Measurements from ENCODE around the gene IDUA.

IDUA gene

DNA sequence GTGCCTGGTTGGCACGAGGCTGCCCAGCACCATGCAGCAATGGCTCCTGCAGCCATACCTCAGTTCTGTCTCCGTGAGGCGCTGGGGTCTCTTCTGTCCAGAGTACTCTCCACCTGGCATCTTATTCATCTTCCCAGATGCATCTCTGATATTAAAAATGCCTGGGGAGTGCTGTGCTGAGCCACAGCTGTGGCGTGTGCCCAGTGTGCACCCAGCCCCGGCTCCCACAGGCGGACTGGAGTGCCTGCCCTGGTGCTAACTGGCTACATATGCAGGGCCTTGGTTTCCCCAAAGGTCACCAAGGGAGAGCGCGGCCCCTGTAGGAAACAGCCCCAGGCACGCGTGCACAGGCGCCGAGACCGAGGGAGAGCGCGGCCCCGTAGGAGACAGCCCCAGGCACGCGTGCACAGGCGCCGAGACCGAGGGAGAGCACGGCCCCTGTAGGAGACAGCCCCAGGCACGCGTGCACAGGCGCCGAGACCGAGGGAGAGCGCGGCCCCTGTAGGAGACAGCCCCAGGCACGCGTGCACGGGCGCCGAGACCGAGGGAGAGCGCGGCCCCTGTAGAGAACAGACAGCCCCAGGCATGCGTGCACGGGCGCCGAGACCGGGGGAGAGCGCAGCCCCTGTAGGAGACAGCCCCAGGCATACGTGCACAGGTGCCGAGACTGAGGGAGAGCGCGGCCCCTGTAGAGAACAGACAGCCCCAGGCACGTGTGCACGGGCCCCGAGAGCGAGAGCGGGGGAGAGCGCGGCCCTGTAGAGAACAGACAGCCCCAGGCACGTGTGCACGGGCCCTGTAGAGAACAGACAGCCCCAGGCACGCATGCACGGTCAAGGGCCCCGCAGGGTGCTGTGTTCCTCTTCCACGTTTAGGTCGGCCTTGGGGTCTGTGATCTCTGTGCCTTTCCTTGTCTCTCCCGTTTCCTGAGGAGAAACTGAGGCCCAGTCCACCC lies 40.0 kb upstream of the IDUA start:
- Histone ChIP-seq H3K4me3 (ENCODE audit: low read length) (no peak overlapping the region), H4K20me1 (ENCODE audit: insufficient read depth, low read length) (no peaks in the 10 kb centered on the region)

DNA sequence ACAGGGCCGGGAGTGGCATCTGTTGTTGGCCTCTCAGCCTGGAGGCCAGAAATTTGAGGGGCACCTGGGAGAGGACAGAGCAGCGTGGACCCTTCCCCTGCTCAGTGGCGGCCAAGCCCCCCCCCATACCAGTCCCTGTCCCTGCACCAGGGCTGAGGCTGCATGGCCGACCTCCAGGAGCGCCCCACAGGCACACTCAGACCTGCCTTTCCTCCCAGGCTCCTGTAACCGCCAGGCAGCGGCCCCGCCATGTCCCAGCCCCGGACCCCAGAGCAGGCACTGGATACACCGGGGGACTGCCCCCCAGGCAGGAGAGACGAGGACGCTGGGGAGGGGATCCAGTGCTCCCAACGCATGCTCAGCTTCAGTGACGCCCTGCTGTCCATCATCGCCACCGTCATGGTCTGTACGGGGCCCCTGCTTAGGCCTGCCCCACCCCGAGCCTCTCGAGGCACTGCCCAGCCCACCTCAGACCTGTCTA lies 39.3 kb upstream of the IDUA start:
- Histone ChIP-seq H3K9ac (ENCODE audit: low read length) (no peak overlapping the region), H3K4me3 (ENCODE audit: low read length) (no peak overlapping the region), H3K36me3 (replicated peaks; ENCODE audit: insufficient read depth, low read length) (no peaks in the 10 kb centered on the region), H3K4me1 (ENCODE audit: low read length) (no peaks in the 10 kb centered on the region), H4K20me1 (ENCODE audit: insufficient read depth, low read length) (no peaks in the 10 kb centered on the region), H3K9me3 (replicated peaks; ENCODE audit: insufficient read depth, low read length) (no peaks in the 10 kb centered on the region), H3K27me3 (replicated peaks; ENCODE audit: insufficient read depth, low read length) (no peaks in the 10 kb centered on the region), H3K27ac (ENCODE audit: low read length) (no peak overlapping the region), H2AFZ (ENCODE audit: low read length) (no peak overlapping the region), H3K9me2 (replicated peaks; ENCODE audit: insufficient read depth, low read length) (no peaks in the 10 kb centered on the region), H3K4me2 (ENCODE audit: low read depth, low read length) (no peak overlapping the region), H3K79me2 (ENCODE audit: low read length) (no peaks in the 10 kb centered on the region), H3F3A (ENCODE audit: insufficient read depth, low read length) (no peaks in the 10 kb centered on the region)
- DNase-seq: no peak
- no peak for TF ChIP-seq EZH2 (optimal IDR thresholded peaks at IDR 0.05; ENCODE audit: low read depth, low read length)
- TF ChIP-seq EZH2phosphoT487 (IDR thresholded peaks at IDR 0.05; ENCODE audit: low read length): no peak
- TF ChIP-seq, protein P1, sequence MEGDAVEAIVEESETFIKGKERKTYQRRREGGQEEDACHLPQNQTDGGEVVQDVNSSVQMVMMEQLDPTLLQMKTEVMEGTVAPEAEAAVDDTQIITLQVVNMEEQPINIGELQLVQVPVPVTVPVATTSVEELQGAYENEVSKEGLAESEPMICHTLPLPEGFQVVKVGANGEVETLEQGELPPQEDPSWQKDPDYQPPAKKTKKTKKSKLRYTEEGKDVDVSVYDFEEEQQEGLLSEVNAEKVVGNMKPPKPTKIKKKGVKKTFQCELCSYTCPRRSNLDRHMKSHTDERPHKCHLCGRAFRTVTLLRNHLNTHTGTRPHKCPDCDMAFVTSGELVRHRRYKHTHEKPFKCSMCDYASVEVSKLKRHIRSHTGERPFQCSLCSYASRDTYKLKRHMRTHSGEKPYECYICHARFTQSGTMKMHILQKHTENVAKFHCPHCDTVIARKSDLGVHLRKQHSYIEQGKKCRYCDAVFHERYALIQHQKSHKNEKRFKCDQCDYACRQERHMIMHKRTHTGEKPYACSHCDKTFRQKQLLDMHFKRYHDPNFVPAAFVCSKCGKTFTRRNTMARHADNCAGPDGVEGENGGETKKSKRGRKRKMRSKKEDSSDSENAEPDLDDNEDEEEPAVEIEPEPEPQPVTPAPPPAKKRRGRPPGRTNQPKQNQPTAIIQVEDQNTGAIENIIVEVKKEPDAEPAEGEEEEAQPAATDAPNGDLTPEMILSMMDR (IDR thresholded peaks at IDR 0.05; ENCODE audit: low read length): no peak

More for the DNA sequence above, 40.0 kb upstream of the IDUA start:
- no peak overlapping the region for H3K9ac ChIP-seq (ENCODE audit: low read length)
- H3K27ac ChIP-seq (ENCODE audit: low read length): no peak overlapping the region
- no peak for DNase-seq
- no peaks in the 10 kb centered on the region for H3K9me2 ChIP-seq (replicated peaks; ENCODE audit: insufficient read depth, low read length)
- no peaks in the 10 kb centered on the region for H3K9me3 ChIP-seq (replicated peaks; ENCODE audit: insufficient read depth, low read length)
- H3K4me1 ChIP-seq (ENCODE audit: low read length): no peaks in the 10 kb centered on the region
- no peaks in the 10 kb centered on the region for H3K79me2 ChIP-seq (ENCODE audit: low read length)
- H3K27me3 ChIP-seq (replicated peaks; ENCODE audit: insufficient read depth, low read length): no peaks in the 10 kb centered on the region
- TF ChIP-seq, protein P1 (IDR thresholded peaks at IDR 0.05; ENCODE audit: low read length): no peak
- TF ChIP-seq EZH2 (optimal IDR thresholded peaks at IDR 0.05; ENCODE audit: low read depth, low read length) (no peak), EZH2phosphoT487 (IDR thresholded peaks at IDR 0.05; ENCODE audit: low read length) (no peak)
- H2AFZ ChIP-seq (ENCODE audit: low read length): no peak overlapping the region
- H3K4me2 ChIP-seq (ENCODE audit: low read depth, low read length): no peak overlapping the region
- no peaks in the 10 kb centered on the region for H3K36me3 ChIP-seq (replicated peaks; ENCODE audit: insufficient read depth, low read length)
- no peaks in the 10 kb centered on the region for H3F3A ChIP-seq (ENCODE audit: insufficient read depth, low read length)

DNA sequence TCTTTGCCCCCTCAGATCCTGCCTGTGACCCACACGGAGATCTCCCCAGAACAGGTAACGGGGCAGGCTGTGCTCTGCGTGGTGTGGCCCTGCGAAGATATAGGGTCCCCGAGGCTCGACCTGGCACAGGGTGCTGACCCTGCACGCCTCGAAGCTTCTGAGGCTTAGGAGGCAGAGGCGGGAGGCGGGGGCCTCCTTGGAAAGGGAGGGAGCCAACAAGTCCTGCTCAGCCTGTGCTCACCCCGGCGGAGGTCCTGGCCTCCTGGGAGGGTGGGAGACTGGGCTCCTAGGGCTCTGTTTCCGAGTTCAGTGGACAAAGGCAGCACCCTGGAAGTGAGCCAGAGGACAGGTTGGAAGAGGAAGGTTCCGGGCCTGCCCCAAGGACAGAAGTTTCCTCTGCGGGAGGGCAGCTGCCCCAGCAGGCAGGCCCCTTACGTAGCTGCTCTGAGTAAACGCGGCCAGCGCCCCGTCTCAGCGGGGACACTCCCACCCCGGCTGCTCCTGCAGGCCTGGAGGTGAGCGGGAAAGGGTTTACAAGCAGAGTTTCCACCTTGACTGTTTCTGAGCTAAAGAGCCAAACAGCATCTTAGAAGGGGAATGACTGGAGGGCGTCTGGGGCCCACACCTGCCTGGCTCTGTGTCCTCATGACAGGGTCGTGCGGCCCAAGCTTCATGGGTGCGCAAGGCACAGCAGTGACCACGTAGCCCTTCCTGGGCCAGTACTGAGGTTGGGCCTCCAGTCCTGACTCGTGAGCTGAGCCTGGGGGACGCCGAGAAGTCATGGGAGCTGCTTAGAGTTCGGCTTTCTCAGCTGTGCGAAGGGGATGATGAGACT lies 38.5 kb upstream of the IDUA start:
- no peaks in the 10 kb centered on the region for H3K9me2 ChIP-seq (replicated peaks; ENCODE audit: insufficient read depth, low read length)
- no peaks in the 10 kb centered on the region for H3F3A ChIP-seq (ENCODE audit: insufficient read depth, low read length)
- H4K20me1 ChIP-seq (ENCODE audit: insufficient read depth, low read length): no peaks in the 10 kb centered on the region
- no peaks in the 10 kb centered on the region for H3K36me3 ChIP-seq (replicated peaks; ENCODE audit: insufficient read depth, low read length)
- no peaks in the 10 kb centered on the region for H3K27me3 ChIP-seq (replicated peaks; ENCODE audit: insufficient read depth, low read length)
- DNase-seq: no peak
- no peak overlapping the region for H3K9ac ChIP-seq (ENCODE audit: low read length)
- H3K79me2 ChIP-seq (ENCODE audit: low read length): no peaks in the 10 kb centered on the region
- no peak overlapping the region for H3K4me3 ChIP-seq (ENCODE audit: low read length)
- H3K27ac ChIP-seq (ENCODE audit: low read length): no peak overlapping the region
- H3K9me3 ChIP-seq (replicated peaks; ENCODE audit: insufficient read depth, low read length): no peaks in the 10 kb centered on the region
- TF ChIP-seq, protein P1 (IDR thresholded peaks at IDR 0.05; ENCODE audit: low read length): no peak
- no peak for TF ChIP-seq EZH2 (optimal IDR thresholded peaks at IDR 0.05; ENCODE audit: low read depth, low read length)
- TF ChIP-seq EZH2phosphoT487 (IDR thresholded peaks at IDR 0.05; ENCODE audit: low read length): no peak
- H3K4me1 ChIP-seq (ENCODE audit: low read length): no peaks in the 10 kb centered on the region
- no peak overlapping the region for H3K4me2 ChIP-seq (ENCODE audit: low read depth, low read length)
- H2AFZ ChIP-seq (ENCODE audit: low read length): no peak overlapping the region
